Measurements from ENCODE around the gene ZIC3.
"Not testable (repeated sequence)": the region's sequence is repeated elsewhere in the genome, so short reads cannot be mapped to it uniquely, and the experiment has no call there.

The ZIC3 gene

DNA sequence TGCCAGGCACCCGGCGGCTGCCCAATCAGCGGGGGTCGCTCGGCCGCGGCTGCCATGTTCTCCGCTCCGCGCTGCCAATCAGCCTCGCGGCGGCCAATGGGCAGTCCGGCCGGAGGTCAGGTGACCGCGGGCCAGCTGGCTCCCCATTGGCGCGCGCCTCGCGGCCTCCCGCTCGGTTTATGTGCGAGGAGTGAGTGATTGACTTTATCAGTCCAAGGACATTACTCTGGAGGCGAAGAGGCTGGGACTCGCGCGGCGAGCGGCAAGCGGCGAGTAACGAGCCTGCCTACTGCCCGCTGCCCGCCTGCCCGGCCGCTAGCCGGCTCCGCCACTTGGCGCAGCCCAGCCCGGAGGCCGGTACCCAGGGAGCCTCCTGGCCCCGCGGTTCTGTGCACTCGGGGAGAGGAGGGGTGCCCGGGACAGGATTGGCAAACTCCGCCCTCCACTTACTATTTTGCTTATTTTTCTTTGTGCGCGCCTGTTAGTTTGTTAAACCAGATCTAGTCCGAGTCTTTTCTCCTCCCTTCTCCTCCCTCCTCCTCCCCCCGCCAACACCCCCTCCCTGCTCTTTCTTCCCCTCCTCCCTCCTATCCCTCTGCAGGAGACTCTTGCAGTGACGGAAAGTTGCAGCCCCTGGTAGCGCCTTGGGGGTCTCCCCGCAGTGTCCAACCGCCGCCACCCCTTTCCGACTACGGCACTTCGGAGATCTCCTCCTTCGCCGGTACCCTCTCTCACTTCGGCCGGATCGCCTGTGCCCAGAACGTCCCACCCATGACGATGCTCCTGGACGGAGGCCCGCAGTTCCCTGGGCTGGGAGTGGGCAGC lies at the start of gene ZIC3:
Gene ZIC3 (plus strand): TSS at position 207 of the 825 bp plus-strand sequence. CDS start 565 bp downstream, at position 772.
- peak within 1 kb of the TSS; percentile 46 for H3K4me3 ChIP-seq (ENCODE audit: low read depth, low read length)
- no peak for DNase-seq (ENCODE audit: low read depth)

GRCh38 chrX:137519459-137519858 lies 46.5 kb upstream of the ZIC3 start:
- DNase-seq (ENCODE audit: low read depth) = no peak
- H3K4me3 ChIP-seq (ENCODE audit: low read depth, low read length) = no peak overlapping the region

DNA sequence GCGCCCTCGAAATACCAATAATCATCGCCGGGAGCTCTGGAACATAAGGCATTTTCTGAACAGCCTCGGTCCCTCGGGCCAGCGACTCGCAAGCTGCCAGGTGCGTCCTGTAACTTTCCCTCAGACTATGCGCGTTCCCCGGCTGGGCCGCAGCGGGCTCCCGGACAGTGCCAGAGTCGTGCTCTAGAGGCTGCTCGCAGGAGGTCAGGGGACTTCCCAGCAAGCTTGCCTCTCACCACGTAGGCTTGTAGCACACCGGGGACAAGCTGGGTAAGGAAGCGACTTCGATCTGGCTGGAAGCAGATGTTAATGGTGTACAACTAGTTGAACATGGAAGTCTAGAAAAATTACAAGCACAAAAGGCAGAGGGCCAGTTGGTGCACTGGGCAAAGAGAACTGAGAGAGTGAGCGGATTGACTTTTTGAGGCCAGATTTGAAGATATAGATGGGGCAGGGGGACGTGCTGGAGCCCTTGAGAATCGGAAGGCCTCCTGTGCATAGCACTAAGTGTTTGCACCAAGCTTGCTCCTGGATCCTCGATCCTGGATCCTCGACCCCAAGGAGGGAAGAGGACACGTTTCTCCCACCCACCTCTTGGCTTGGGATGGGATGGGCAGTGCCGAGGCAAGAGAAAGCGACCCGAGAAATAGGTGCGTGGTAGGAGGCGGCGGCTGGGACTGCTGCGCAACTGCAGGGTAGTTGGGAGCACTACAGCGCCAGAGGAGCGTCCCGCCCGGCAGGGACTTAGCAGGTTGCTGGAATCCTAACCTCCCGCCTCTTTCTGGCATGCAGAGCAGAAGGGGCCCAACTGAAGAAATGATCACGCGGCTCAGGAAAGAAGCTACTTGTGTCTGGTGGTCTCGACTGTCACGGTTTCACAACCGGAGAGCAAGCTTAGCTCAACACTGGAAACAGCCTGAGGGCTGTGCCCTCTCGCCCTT lies 19.9 kb upstream of the ZIC3 start:
- DNase-seq (ENCODE audit: low read depth) = no peak
- no peak overlapping the region for H3K4me3 ChIP-seq (ENCODE audit: low read depth, low read length)

- no peak overlapping the region for H3K4me3 ChIP-seq (ENCODE audit: low read depth, low read length)
- no peak for DNase-seq (ENCODE audit: low read depth)
Observed at GRCh38 chrX:137547291-137547690, 18.6 kb upstream of the ZIC3 start.

DNA sequence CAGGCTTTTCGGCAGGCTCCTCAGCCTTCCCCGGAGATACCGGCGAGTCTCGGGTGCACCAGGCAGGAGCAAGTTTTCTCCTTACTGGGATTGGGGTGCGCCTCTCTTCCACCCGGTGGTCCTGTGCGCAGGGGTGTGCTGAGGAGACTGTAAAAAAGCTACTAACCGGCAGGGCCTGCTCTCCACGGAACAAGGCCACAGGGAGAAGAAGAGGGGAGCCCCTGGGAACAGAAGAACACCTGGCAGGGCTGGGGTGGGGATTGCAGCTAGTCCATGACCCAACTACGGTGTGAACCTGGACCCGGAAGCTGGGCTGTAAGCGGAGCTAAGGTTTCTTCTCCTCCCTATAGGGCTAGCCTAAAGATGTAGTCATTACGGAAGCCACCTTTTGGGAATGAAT lies 17.7 kb upstream of the ZIC3 start:
- DNase-seq (ENCODE audit: low read depth) = no peak
- H3K4me3 ChIP-seq (ENCODE audit: low read depth, low read length) = no peak overlapping the region

- H3K4me3 ChIP-seq (ENCODE audit: low read depth, low read length) = no peak overlapping the region
- DNase-seq (ENCODE audit: low read depth) = no peak
Observed at GRCh38 chrX:137549073-137549472, 16.9 kb upstream of the ZIC3 start.

GRCh38 chrX:137549851-137550664 lies 15.9 kb upstream of the ZIC3 start:
- no peak for DNase-seq (ENCODE audit: low read depth)
- no peak overlapping the region for H3K4me3 ChIP-seq (ENCODE audit: low read depth, low read length)

GRCh38 chrX:137550665-137551261 lies 15.2 kb upstream of the ZIC3 start:
- H3K4me3 ChIP-seq (ENCODE audit: low read depth, low read length) = no peak overlapping the region
- DNase-seq (ENCODE audit: low read depth) = no peak

DNA sequence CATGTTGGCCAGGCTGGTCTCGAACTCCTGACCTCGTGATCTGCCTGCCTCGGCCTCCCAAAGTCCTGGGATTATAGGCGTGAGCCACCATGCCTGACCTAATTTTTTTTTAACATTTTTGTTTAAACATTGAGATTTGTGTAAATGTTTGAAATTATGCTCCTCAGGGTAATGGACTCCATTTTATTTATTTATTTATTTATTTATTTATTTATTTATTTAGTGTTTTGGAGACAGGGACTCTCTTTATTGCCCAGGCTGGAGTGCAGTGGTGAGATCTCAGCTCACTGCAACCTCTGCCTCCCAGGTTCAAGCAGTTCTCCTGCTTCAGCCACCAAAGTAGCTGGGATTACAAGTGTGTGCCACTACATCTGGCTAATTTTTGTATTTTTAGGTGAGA lies 13.8 kb upstream of the ZIC3 start:
- not testable (repeated sequence) for DNase-seq (ENCODE audit: low read depth); H3K4me3 ChIP-seq (ENCODE audit: low read depth, low read length)

DNA sequence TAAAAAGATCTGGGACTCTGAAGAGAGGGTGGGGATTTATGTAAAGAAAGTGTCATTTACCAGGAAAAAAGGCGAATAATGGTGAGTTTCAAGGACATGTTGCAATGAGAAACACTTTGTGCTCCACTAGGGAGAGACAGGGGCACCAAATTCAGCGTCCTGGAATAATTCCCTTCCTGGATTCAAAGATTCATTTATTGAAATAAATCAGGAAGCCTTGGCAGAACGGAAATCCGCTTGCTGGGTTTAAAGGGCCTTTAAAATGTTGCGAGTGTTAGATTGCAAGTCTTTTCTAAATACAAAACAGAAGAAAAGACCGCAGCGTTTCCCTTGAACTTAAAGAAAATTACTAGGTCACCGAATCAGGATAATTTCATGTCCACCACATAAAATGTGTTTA lies 3.8 kb upstream of the ZIC3 start:
- no peak overlapping the region for H3K4me3 ChIP-seq (ENCODE audit: low read depth, low read length)
- no peak for DNase-seq (ENCODE audit: low read depth)

- H3K4me3 ChIP-seq (ENCODE audit: low read depth, low read length) = no peak overlapping the region
- no peak for DNase-seq (ENCODE audit: low read depth)
Observed at GRCh38 chrX:137563681-137564651, 2.0 kb upstream of the ZIC3 start.

- no peak for DNase-seq (ENCODE audit: low read depth)
- peak overlapping the region; percentile 46 for H3K4me3 ChIP-seq (ENCODE audit: low read depth, low read length)
Observed at GRCh38 chrX:137565318-137565904, 516 bp upstream of the ZIC3 start.

DNA sequence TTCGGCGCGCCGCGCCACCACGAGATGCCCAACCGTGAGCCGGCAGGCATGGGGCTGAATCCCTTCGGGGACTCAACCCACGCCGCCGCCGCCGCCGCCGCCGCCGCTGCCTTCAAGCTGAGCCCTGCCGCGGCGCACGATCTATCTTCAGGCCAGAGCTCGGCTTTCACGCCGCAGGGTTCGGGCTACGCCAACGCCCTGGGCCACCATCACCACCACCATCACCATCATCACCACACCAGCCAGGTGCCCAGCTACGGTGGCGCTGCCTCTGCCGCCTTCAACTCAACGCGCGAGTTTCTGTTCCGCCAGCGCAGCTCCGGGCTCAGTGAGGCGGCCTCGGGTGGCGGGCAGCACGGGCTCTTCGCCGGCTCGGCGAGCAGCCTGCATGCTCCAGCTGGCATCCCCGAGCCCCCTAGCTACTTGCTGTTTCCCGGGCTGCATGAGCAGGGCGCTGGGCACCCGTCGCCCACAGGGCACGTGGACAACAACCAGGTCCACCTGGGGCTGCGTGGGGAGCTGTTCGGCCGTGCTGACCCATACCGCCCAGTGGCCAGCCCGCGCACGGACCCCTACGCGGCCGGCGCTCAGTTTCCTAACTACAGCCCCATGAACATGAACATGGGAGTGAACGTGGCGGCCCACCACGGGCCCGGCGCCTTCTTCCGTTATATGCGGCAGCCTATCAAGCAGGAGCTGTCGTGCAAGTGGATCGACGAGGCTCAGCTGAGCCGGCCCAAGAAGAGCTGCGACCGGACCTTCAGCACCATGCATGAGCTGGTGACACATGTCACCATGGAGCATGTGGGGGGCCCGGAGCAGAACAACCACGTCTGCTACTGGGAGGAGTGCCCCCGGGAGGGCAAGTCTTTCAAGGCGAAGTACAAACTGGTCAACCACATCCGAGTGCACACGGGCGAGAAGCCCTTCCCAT lies 1.1 kb downstream of the ZIC3 start:
- no peak for DNase-seq (ENCODE audit: low read depth)
- no peak overlapping the region for H3K4me3 ChIP-seq (ENCODE audit: low read depth, low read length)

GRCh38 chrX:137567682-137568232 lies 1.8 kb downstream of the ZIC3 start:
- no peak overlapping the region for H3K4me3 ChIP-seq (ENCODE audit: low read depth, low read length)
- DNase-seq (ENCODE audit: low read depth) = no peak

GRCh38 chrX:137568741-137569469 lies 3.0 kb downstream of the ZIC3 start:
- no peak overlapping the region for H3K4me3 ChIP-seq (ENCODE audit: low read depth, low read length)
- no peak for DNase-seq (ENCODE audit: low read depth)

- DNase-seq (ENCODE audit: low read depth) = no peak
- H3K4me3 ChIP-seq (ENCODE audit: low read depth, low read length) = no peak overlapping the region
Observed at GRCh38 chrX:137569470-137569891, 3.6 kb downstream of the ZIC3 start.
